Stimulated activated CD4-positive, alpha-beta T cell treated with anti-CD3 and anti-CD28 coated beads, Interleukin-4, amount 100 ng/mL, for 24 hours (primary cell): ENCODE measurements around the gene FAM222A.

Experiments
- DNase-seq: peaks from one replicate; pipeline ENCODE4 v3.0.0-alpha.2; 2020

FAM222A gene

GRCh38 chr12:109740694-109741245 is 27.1 kb downstream of the FAM222A start:
- DNase-seq, result no peak

GRCh38 chr12:109741286-109741969 is 27.8 kb downstream of the FAM222A start:
- DNase-seq, result no peak

- no peak for DNase-seq
Measured at GRCh38 chr12:109741970-109742703, 28.5 kb downstream of the FAM222A start.

GRCh38 chr12:109743076-109743910 is 29.7 kb downstream of the FAM222A start:
- no peak for DNase-seq

- DNase-seq, result no peak
Measured at GRCh38 chr12:109744026-109744425, 30.4 kb downstream of the FAM222A start.

- no peak for DNase-seq
Measured at GRCh38 chr12:109744986-109745942, 31.6 kb downstream of the FAM222A start.

- DNase-seq, result no peak
Measured at GRCh38 chr12:109752117-109753053, 38.8 kb downstream of the FAM222A start.

GRCh38 chr12:109753054-109753401 is 39.4 kb downstream of the FAM222A start:
- no peak for DNase-seq

GRCh38 chr12:109753959-109754358 is 40.3 kb downstream of the FAM222A start:
- DNase-seq, result no peak

GRCh38 chr12:109756457-109756856 is 42.8 kb downstream of the FAM222A start:
- DNase-seq, result no peak

- DNase-seq, result no peak
Measured at GRCh38 chr12:109757671-109758265, 44.1 kb downstream of the FAM222A start.

- no peak for DNase-seq
Measured at GRCh38 chr12:109758426-109759420, 45.1 kb downstream of the FAM222A start.

- no peak for DNase-seq
Measured at GRCh38 chr12:109759595-109759994, 46.0 kb downstream of the FAM222A start.

GRCh38 chr12:109760031-109760929 is 46.7 kb downstream of the FAM222A start:
- DNase-seq, result no peak

GRCh38 chr12:109760930-109761921 is 47.6 kb downstream of the FAM222A start:
- no peak for DNase-seq

- no peak for DNase-seq
Measured at GRCh38 chr12:109762071-109762672, 48.5 kb downstream of the FAM222A start.
